Pons (tissue), 1 donor: Measurements from ENCODE around the gene CCDC102A.

ENCODE experiments used
- DNase-seq: peaks from one replicate; pipeline ENCODE4 v3.0.0-alpha.2; 2016; ENCODE audit warnings: low spot score

CCDC102A gene

GRCh38 chr16:57519796-57520360, 16.5 kb downstream of the CCDC102A start:
- peak; percentile 39 for DNase-seq

GRCh38 chr16:57518922-57519321, 17.4 kb downstream of the CCDC102A start:
- DNase-seq: no peak

- no peak for DNase-seq
Observed at GRCh38 chr16:57518520-57518919, 17.9 kb downstream of the CCDC102A start.

- no peak for DNase-seq
Observed at GRCh38 chr16:57517397-57518367, 18.7 kb downstream of the CCDC102A start.

GRCh38 chr16:57516773-57517172, 19.6 kb downstream of the CCDC102A start:
- DNase-seq: no peak

- DNase-seq: no peak
Observed at GRCh38 chr16:57516176-57516725, 20.1 kb downstream of the CCDC102A start.

- DNase-seq: no peak
Observed at GRCh38 chr16:57514791-57515600, 21.4 kb downstream of the CCDC102A start.

- no peak for DNase-seq
Observed at GRCh38 chr16:57514371-57514770, 22.0 kb downstream of the CCDC102A start.

GRCh38 chr16:57513371-57514102, 22.8 kb downstream of the CCDC102A start:
- no peak for DNase-seq

- DNase-seq: no peak
Observed at GRCh38 chr16:57512296-57513001, 23.9 kb downstream of the CCDC102A start.

GRCh38 chr16:57510016-57510871, 26.1 kb downstream of the CCDC102A start:
- no peak for DNase-seq

- no peak for DNase-seq
Observed at GRCh38 chr16:57509231-57509923, 27.0 kb downstream of the CCDC102A start.

GRCh38 chr16:57508035-57508425, 28.3 kb downstream of the CCDC102A start:
- no peak for DNase-seq

- DNase-seq: no peak
Observed at GRCh38 chr16:57507136-57508034, 29.0 kb downstream of the CCDC102A start.

GRCh38 chr16:57505169-57505568, 31.2 kb downstream of the CCDC102A start:
- no peak for DNase-seq

- DNase-seq: no peak
Observed at GRCh38 chr16:57504491-57504890, 31.9 kb downstream of the CCDC102A start.

- DNase-seq: no peak
Observed at GRCh38 chr16:57504001-57504400, 32.4 kb downstream of the CCDC102A start.

GRCh38 chr16:57503366-57503765, 33.0 kb downstream of the CCDC102A start:
- no peak for DNase-seq
